Skeletal muscle satellite cell (primary cell): ENCODE data around the gene ORC4.

Source experiments
- H3K27me3 ChIP-seq: 2 replicates; pipeline ENCODE4 v1.7.0; 2013; ENCODE audit warnings: low read length; ENCODE audit not compliant: control insufficient read depth, insufficient read depth
- H3K36me3 ChIP-seq: 2 replicates; pipeline ENCODE4 v1.7.0; 2013; ENCODE audit warnings: mild to moderate bottlenecking, control low read depth, low read length; ENCODE audit not compliant: insufficient read depth
- H3K4me1 ChIP-seq: 2 replicates; pipeline ENCODE4 v1.7.0; 2013; ENCODE audit warnings: low read length; ENCODE audit not compliant: control insufficient read depth, insufficient read depth
- H3K4me2 ChIP-seq: 2 replicates; pipeline ENCODE4 v1.7.0; 2013; ENCODE audit warnings: mild to moderate bottlenecking, low read length
- H3K4me3 ChIP-seq: 2 replicates; pipeline ENCODE4 v1.7.0; 2013; ENCODE audit warnings: low read length
- H3K9ac ChIP-seq: 2 replicates; pipeline ENCODE4 v1.7.0; 2013; ENCODE audit warnings: mild to moderate bottlenecking, low read depth, low read length, moderate library complexity
- H3K9me3 ChIP-seq: replicated peaks from 2 replicates; pipeline ENCODE4 v1.7.0; 2013; ENCODE audit warnings: mild to moderate bottlenecking, control low read depth, low read length

Gene ORC4

GRCh38 chr2:147884830-147885229 lies 135.7 kb downstream of the ORC4 start:
- no peaks in the 10 kb centered on the region for H3K9me3 ChIP-seq
- H3K36me3 ChIP-seq = no peaks in the 10 kb centered on the region
- H3K27me3 ChIP-seq = no peaks in the 10 kb centered on the region
- H3K4me2 ChIP-seq = no peak overlapping the region
- H3K4me1 ChIP-seq = no peaks in the 10 kb centered on the region
- H3K9ac ChIP-seq = no peak overlapping the region
- no peak overlapping the region for H3K4me3 ChIP-seq

GRCh38 chr2:147882631-147883030 lies 137.9 kb downstream of the ORC4 start:
- Histone ChIP-seq H3K27me3 (no peaks in the 10 kb centered on the region), H3K4me1 (no peaks in the 10 kb centered on the region), H3K9me3 (no peaks in the 10 kb centered on the region), H3K4me3 (no peak overlapping the region), H3K4me2 (no peak overlapping the region), H3K9ac (no peak overlapping the region), H3K36me3 (no peaks in the 10 kb centered on the region)
